ENCODE data around the gene SPEF2. TPM values are rescaled to one million over a fixed set of nuclear protein-coding genes. Genes with fewer than 3 reads are reported as not detected.

Gene SPEF2
- total RNA-seq, 4 donors from 2014 or later, result 0.49 to 2.8 (median 1.8) TPM

- TF ChIP-seq CTCF (IDR thresholded peaks at IDR 0.05) (no peak), POLR2A (IDR thresholded peaks at IDR 0.05) (no peak)
- no peak for DNase-seq (ENCODE audit: low spot score in 2 of 2)
Measured at GRCh38 chr5:35598707-35599370, 18.8 kb upstream of the SPEF2 start.

DNA sequence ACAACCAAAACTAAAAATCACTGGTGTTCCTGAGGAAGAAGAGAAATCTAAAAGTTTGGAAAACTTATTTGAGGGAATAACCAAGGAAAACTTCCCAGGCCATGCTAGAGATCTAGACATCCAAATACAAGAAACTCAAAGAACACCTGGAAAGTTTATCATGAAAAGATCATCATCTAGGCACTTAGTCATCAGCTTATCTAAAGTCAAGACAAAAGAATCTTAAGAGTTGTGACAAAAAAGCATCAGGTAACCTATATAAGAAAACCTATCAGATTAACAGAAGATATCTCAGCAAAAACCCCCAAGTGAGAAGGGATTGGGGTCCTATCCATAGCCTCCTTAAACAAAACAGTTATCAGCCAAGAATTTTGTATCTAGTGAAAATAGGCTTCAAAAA lies 17.1 kb upstream of the SPEF2 start:
- no peak overlapping the region for H3K4me3 ChIP-seq (ENCODE audit: low read depth, poor library complexity, severe bottlenecking)
- intact Hi-C loops (cut with DNase I; ENCODE audit: low total_unique reads), result no loop called here
- DNase-seq (ENCODE audit: low spot score in 2 of 2), result no peak
- TF ChIP-seq POLR2A (IDR thresholded peaks at IDR 0.05), result no peak
- no peak for TF ChIP-seq CTCF (IDR thresholded peaks at IDR 0.05)

More at GRCh38 chr5:35598707-35599370, 18.8 kb upstream of the SPEF2 start:
- H3K4me3 ChIP-seq (ENCODE audit: low read depth, poor library complexity, severe bottlenecking), result no peak overlapping the region
- intact Hi-C loops (cut with DNase I; ENCODE audit: low total_unique reads), result no loop called here
- WGBS, 2 donors, result 78 to 98% methylated on average over 2 of the region's 2 CpGs

- TF ChIP-seq POLR2A (IDR thresholded peaks at IDR 0.05) (no peak), CTCF (IDR thresholded peaks at IDR 0.05) (no peak)
- no peak overlapping the region for H3K4me3 ChIP-seq (ENCODE audit: low read depth, poor library complexity, severe bottlenecking)
- no peak for DNase-seq (ENCODE audit: low spot score in 2 of 2)
- intact Hi-C loops (cut with DNase I; ENCODE audit: low total_unique reads), result no loop called here
- WGBS, 2 donors, result 72 to 76% methylated on average over 5 of the region's 5 CpGs
Measured at GRCh38 chr5:35608881-35609779, 8.5 kb upstream of the SPEF2 start.

DNA sequence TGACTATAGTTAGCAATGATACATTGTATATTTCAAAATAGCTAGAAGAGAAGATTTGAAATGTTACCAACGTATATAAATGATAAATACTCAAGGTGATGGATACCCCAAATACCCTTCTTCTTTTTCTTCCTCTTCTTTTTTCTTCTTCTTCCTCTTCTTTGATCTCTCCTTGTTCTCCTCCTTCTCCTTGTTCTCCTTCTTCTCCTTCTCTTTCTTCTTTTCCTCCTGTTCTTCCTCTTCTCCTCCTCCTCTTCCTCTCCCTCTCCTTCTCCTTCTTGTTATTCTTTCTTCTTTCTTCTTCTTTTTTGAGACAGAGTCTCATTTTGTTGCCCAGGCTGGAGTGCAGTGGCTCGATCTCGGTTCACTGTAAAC lies 616 bp upstream of the SPEF2 start:
- WGBS, 2 donors, result 55 to 56% methylated on average over 3 of the region's 3 CpGs
- intact Hi-C loops (cut with DNase I; ENCODE audit: low total_unique reads), result no loop called here
- DNase-seq (ENCODE audit: low spot score in 2 of 2), result no peak
- H3K4me3 ChIP-seq (ENCODE audit: low read depth, poor library complexity, severe bottlenecking), result no peak overlapping the region
- TF ChIP-seq POLR2A (IDR thresholded peaks at IDR 0.05) (no peak), CTCF (IDR thresholded peaks at IDR 0.05) (no peak)

DNA sequence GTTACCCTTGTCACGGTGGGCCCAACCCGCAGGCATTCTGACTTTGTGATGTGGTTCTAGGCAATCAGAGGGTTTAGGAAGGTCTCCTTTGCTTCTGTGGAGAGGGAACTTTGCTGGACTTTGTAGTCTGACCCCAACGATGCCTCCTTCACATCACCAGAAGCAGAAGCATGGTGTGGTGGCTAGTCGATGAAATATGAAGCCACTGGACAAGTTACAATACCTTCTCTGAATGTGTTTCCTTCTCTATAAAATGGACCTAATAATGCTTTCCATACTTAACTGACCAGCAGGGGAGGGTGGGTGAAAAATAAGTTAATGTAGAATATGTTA lies 607 bp downstream of the SPEF2 start:
- WGBS, 2 donors, result 2 to 5% methylated on average over 4 of the region's 4 CpGs
- H3K4me3 ChIP-seq (ENCODE audit: low read depth, poor library complexity, severe bottlenecking), result peak overlapping the region; percentile 80
- intact Hi-C loops (cut with DNase I; ENCODE audit: low total_unique reads), result no loop called here
- TF ChIP-seq CTCF (IDR thresholded peaks at IDR 0.05) (no peak), POLR2A (IDR thresholded peaks at IDR 0.05) (no peak)
- DNase-seq (ENCODE audit: low spot score in 2 of 2), result no peak
